GM19324 (cell line): ENCODE data around the gene NEK2.
"Not testable (repeated sequence)": the region's sequence is repeated elsewhere in the genome, so short reads cannot be mapped to it uniquely, and the experiment has no call there.

Experiments
- ATAC-seq: cut with Tn5 transposase; IDR thresholded peaks from one replicate; pipeline ENCODE4 v1.9.1; 2021; ENCODE audit warnings: mild to moderate bottlenecking, moderate library complexity; ENCODE audit not compliant: unreplicated experiment, low FRiP score

NEK2 gene

DNA sequence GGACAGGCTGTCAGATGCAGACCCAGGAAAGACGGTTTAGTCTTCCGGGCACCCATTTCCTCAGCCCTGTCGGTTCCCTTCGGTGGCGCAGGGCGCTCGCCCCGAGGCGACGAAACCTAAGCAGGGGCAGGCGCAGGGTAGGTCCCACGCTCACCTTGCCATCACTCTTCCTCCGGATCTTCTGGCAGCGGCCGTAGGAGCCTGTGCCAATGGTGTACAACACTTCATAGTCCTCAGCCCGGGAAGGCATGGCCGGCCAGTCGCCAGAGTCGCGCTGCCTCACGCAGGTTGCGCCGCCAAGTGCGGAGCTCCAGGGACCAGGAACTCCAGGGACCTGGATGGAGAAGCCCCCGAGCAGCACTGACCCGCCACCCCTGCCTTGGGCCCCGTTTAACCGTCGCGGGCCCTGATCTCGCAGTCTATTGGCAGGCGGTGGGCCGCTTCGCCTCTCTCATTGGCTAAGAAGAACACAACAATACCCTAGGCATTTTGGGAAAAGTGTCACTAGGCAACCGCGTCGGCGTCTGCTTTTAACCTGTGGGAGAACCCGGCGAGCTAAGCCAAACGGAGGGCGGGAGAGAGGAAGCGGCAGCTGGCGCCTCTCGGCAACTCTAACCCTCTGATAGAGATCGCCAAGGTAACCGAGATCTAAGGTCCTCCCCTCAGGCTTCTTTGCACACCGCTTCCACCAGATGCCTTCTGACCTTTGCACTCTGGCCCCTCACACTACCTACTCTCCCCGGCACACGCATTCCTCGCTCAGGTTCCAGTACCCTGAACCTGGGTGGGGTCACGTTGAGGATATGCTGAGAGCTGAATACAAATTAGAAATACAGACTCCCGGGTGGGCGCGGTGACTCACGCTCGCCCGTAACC, at the start of gene NEK2:
Gene NEK2, minus strand, starts transcription at position 392 of the 876 bp plus-strand sequence. Its CDS starts 142 bp downstream, at position 250.
- peak; percentile 96 for ATAC-seq

DNA sequence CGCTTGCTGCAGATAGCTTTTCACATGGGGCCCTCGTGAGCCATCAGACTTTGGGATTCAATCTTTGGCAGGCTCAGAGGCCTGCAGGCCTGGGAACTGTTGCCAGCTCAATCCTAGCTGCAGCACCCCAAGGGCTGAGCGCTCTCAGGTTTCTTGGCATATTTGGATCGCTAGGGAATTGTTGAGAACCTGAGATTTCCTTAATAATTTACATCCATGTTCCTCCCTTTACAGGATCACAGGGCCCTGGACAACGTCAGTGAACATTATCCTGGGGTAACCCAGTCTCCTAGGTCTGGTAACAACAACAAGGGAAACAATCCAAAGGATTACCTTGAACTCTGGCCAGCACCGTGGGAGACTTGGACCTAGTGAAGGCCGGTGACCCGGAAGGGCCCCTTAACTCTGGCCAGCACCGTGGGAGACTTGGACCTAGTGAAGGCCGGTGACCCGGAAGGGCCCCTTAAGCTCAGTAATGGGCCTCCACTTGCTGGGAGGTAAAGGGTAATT, 49.3 kb upstream of the NEK2 start:
- ATAC-seq: no peak

DNA sequence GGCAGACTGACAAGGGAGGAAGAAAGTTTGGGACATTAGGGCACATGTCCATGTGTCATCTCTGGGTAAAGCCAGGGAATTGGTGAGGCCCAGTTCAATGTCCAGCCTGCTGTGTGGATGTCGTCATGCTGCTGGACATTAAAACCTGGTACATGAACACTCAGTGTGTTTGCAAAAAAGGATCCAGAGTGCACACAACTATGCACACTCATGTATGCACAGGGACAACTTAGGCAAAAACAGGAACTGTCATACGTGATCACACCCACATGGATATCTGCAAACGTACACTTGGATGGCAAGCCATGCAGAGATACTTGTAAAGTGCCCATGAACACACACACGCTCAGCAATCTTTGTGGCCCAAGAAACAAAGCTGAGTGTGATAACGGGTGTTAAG, 47.9 kb upstream of the NEK2 start:
- no peak for ATAC-seq

DNA sequence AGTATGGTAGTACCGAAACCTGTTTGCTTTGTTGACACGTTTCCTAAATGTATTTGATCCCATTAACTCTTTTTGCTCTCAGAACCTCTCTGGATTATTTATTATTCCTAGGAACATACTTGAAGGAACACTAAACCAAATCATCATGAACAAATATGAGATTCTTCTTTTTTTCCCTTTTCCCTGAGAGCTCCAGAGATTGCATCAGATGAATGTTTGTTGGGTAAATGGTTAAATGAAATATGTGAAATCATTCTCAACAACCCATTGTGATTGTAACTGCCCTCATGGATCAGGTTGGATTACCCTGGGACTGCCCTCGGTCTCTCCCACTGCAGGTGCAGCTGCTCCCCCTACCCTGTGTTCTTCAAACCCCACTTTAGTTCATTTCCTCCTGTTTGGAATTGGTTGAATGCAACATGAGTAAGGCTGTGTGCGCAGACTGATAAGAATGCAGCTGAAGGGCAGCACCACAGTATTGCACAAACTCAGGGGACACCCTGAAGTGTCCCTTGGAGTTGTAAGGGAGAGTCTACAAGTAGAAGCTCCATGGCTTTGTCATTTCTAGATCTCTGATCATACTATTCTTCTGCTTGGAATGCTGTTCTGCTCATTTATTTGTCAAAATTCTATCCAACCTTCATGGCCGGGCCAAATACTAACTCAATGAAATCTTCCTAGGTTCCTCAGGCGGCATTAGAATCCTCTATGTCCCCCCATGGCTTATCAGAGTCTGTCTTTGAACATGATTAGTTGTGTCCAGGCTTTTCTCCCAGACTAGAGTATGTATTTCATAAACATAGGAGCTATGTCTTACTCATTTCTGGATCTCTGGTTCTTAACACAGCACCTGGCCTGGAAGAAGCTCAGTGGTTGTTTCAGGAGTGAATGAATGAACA, 47.1 kb upstream of the NEK2 start:
- ATAC-seq: no peak

DNA sequence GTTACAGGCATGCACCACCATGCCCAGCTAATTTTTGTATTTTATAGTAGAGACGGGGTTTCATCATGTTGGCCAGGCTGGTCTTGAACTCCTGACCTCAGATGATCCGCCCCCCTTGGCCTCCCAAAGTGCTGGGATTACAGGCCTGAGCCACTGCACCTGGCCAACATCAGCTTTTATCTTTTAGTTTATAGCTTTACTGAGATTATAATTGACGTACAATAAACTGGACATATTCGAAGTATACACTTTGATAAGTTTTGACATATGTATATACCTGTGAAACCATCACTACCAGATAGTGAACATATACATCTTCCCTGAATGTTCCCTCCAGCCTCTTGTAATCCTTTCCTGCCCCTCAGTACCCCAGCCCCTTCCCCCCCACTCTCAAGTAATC, 41.1 kb upstream of the NEK2 start:
- ATAC-seq: not testable (repeated sequence)

DNA sequence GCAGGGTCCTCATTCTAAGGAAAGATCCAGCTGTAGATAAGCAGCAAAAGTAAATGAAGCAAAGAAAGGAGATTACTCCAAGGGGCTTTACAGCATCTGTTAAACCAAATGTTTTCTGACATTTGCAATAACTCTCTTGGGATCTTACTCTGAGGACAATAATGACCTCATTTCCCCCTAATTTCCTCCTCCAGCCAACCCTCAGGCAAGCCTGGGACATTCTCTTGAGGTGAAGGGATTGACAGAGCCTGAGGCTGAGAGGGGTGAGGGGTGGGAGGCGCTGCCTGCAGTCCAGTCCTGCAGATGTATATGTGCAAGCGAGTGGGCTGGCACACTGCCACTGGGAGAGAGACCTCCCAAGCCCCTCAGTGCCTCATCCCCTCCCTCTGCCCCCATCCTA, 40.5 kb upstream of the NEK2 start:
- no peak for ATAC-seq

DNA sequence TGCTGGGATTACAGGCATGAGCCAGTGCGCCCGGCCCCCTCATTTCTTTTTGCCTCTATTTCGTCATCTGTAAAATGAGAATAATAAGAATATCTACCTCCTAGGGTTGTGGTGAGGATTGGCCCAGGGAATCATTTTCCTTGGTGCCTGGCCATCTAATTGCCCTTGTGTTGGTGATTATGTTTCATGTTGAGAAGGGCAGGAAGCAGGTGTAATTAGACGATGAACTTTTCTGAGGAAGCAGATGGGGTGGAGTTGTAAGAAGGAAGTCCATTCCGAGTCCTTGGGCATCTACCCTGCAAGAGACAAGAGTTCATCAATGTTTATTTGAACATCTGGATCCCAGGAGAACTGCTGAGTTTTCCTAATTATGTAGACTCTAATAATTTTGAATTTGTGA, 38.7 kb upstream of the NEK2 start:
- ATAC-seq: no peak

DNA sequence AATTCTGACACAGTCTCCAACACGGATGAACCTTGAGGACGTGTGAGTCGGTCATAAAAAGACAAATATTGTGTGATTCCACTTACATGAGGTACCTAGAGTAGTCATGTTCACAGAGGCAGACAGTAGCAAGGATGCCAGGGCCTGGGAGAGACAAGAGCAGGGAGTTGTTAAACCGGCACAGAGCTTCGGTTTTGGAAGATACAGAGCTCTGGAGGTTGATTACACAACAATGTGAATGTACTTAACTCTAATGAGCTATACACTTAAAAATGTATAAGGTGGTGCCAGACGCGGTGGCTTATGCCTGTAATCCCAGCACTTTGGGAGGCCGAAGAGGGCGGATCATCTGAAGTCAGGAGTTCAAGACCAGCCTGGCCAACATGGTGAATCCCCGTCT, 37.8 kb upstream of the NEK2 start:
- no peak for ATAC-seq

DNA sequence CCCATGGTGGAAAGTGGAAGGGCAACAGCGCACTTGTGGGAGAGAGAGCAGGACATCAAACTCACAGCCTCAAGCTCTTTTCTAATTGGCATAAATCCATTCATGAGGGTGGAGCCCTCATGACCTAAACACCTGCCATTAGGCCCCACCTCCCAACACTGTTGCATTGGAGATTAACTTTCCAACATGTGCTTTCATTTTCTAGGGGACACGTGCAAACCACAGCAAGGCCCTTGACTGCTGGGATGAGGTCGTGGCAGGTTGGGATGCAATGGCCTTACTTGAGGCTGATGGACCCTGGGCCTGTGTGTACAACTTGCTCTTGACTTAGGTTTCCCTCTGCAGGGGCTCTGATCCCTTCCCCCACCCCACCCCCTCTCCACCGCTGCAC, 35.9 kb upstream of the NEK2 start:
- no peak for ATAC-seq

DNA sequence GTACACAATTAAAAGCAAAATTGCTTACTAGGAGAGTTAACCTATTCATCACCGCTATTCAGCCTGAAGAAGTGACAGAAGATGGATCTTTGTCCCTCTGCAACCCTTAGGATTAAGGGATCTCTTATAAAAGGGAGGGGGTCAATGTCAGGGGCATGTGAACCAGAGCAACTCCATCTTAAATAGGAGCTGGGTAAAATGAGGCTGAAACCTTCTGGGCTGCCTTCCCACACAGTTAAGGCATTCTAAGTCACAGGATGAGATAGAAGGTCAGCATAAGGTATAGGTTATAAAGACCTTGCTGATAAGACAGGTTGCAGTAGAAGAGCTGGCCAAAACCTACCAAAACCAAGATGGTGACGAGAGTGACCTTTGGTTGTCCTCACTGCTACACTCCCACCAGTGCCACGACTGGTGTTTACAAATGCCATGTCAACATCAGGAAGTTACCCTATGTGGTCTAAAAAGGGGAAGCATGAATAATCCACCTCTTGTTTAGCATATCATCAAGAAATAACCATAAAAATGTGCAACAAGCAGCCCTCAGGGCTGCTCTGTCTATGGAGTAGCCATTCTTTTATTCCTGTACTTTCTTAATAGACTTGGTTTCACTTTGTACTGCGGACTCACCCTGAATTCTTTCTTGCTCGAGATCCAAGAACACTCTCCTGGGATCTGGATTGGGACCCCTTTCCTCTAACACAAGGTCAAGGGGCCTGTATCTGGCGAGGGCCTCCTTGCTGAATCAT, 35.3 kb upstream of the NEK2 start:
- ATAC-seq: no peak

DNA sequence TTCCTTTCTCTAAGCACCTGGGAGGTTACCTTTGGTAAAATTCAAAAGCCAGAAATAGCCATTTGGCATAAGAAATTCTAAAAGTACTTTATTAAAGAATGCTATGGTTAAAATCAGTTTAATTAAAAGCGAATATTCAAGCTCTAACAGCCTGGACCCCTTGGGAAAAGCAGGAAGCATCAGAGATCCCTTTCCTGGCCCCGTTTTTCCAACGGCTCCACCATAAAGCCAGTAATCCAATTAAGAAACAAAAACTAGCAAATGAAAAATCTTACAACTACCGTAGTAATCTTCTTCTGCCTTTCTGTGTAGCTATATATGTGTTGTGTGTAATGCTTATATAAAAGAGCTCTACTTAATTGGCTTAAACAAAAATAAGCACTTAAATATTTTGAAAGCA, 33.5 kb upstream of the NEK2 start:
- no peak for ATAC-seq

DNA sequence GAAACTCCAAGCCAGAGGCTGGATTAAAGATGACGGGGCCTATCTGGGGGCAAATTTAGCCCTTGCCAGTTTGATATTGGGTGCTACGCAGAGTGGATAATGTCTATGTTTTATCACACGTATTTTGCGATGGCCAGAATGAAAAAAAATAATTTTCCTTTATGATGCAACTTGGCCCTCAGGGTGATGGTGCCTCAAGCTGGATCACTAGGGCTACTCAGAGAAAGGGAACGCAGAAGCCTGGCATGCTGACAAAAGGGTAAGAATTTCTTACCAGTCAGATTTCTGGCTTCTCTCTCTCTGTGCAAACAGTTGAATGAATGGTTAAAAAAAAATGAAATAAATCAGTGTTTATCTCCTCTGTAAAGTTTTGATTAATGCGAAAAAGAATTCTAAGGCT, 32.6 kb upstream of the NEK2 start:
- ATAC-seq: no peak

DNA sequence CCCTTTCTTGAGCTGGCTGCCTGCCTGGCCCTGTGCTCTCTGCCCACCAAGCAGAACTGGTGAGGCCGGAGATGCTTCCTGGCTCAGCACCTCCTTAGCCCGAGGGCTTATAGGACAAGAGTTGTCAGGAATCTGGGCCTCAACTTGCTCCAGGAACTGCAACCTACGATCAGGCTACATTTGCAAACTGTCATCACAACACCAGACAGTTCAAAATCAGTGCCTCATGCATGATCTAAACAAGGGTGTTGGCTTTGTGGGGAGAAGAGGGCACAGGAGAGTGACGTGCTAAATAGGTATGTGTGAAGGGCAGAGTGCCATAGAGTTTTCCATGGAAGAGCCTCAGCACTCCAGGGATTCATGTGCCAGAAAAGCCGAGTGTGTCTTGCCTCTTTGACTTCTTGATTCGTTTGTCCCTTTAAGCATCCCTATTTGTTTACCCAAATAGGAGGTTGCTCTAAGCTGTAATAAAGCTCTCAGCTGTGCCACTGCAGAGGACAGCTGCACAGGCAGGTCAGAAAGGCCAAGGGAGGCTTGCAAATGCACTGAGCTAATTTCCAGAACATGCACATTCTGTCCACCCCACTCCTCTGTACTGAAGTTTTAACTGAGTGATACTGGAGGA, 30.2 kb upstream of the NEK2 start:
- ATAC-seq: no peak

DNA sequence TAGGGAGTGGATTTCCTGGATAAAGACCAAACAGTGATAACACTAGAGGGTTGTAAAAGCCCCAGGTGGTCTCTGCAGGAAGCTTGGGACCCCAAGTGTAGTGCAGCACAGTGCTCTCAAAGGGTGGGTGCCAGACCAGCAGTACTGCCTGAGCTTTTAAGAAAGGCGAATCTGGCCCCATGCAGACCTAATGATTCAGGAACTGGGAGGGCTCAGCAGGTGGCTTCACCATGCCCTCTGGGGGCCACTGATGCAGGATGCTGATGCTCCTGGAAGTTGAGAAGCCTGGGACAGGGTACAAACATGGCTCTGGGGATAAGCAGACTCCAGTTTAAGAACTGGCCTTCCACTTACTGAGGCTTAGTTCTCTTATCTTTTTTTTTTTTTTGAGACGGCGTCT, 29.1 kb upstream of the NEK2 start:
- ATAC-seq: no peak

DNA sequence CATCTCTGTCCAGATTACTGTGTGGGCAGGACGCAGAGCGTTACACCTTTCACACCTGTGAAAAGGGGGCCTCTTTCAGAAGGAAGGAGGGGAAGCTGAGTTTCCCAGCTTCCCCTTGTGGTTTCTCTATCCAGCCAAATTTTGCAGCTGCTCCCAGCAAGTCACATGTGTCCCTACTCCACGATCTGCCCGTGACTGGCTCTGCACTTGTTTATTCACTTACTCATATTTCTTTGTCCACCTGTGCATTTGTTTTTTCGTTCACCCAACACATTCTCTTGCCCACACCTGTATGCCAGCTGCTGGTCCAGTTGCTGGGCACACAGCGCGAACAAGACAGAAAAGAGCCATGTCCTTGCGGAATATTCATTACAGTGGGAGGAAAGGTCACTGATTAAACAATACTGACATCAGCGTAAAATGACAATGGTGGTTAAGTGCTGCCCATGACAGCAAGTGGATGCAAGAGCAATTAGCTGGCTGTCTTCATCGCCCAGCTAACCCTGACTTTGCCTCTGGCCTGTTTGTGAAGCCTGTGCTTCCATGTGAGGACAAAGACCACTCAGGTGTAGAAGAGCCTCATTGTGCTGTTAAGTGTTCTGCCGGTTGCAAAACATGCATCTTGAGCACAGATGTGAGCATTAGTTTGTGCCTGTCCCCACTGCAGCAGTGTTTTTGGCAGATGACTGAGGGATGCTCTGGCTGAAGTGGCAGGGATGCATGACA, 28.6 kb upstream of the NEK2 start:
- ATAC-seq: no peak

DNA sequence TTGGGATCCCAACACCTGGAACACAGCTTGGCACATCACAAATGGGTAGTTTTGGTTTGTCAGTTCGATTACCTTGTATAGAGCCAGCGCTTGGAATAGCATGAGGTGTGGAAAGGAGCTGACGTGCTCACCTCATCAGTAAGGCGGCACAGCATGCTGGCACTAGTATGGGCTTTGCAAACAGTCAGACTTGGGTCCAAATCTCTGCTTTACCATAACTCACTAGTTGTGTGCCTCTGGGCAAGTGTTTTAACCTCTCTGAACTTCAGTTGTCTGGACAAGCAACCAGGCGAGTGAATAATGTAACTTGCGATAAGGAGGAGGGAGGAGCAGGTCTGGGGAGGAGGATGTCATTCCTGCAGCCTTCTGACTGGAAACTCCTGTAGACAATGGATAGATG, 26.3 kb upstream of the NEK2 start:
- no peak for ATAC-seq

DNA sequence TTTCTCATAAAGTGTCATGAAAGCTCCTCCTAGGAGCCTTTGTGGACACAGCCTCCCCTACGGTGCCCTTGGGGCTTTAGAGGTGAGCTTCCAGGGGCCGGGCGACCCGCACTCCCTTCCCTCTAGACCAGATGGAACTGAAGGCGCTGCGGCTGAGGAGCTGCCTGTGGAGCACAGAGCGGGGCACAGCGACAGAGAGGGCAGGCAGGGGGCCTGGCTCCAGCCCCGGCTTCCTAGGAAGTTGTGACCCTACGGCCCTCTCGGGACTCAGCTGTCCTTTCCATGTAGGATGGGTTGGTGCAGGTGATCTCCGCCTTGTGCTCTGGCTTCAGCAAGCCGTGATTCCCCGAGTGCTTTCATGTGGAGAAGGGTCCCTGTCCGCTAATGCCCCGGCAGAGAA, 23.6 kb upstream of the NEK2 start:
- ATAC-seq: no peak

DNA sequence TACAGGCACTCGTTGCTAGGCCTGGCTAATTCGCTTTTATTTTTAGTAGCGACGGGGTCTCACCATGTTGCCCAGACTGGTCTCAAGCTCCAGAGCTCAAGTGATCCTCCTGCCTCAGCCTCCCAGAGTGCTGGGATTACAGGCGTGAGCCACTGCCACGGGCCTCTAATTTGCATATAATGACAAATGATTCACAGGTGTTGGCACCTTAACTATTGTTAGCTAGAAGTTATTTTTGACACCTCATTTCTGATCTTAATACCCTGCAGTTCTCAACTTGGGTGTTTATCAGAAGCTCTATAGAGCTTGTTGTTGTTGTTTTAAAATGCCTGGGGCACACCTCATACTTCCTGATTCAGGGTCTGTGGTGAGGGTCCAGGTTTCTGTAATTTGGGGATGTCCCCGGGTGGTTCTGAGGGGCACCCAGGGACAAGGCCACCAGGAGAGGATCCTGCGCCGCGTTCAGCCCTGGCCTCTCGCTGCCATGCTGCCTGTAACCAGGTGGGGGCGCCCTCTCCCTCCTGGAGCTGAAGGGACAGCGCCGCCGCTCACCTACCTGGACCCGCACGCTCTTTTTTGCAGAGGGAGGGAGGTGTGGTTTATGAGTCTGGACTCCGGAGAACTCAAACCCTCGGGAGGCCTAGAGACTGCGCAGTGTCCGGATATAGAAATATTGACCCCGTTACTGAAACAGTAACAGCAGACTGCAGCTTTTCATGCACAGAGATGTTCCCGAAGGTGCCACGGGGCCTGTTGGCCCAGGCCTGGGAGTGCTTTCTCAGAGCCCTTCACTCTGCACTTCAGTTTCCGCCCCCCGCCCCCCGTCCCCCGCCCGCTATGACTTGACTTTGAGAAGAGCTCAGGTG, 23.0 kb upstream of the NEK2 start:
- peak; percentile 55 for ATAC-seq

DNA sequence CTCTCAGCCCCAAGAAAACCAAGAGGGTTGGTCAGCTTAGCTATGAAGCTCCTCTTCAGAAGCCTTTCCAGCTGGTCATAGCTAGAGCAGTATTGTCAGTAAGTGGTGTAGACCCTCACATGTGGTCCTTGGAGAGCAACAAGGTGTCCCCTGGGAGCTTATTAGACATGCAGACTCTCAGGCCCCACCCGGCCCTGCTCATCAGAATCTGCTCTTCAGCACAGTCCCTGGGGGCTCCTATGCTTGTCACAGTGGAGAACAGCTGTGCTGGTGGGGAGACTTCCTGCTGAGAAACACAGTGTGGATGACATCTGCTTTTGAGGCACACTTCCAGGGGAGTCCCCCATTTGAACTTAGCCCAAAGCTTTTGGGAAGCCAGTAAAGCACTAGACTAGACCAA, 21.9 kb upstream of the NEK2 start:
- peak; percentile 82 for ATAC-seq
